Measurements from ENCODE around the gene HMX1.

DNA sequence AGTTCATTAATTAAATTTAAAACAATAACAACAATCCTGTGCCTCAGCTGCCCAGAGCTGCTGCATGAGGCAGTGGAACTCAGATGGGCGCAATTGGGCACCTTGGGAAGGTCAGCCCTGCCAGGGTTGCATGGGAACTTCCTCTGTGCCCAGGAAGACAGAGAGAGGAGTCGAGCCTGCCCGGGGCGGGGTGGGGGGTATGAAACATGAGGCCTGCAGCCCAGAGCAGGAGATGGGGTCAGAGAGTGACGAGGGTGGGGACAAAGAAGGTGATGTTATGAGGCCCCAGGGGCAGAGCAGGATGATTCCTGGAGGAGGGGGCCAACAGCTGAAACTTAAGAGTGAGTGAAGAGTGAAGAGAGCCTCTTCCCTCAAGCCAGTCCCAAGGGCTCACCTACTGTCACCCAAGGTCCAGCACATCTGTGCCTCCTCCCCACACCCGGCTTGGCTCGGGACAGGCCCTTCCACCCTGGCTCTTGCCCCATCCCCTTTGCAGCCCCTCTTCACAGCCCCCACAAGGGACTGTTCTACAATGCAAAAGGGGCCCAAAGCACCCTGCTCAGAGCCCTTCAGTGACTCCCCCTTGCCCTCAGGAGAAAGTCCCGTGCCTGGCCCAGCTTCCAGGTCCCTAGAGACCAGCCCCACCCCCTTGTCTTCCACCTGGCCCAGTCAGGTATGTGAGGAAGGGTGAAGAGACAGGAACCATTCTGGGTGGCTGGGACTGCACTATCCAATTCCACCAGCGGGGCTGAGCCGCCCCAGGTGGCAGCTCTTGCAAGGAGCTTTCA is 31.4 kb downstream of the HMX1 start:
- TF ChIP-seq GATA2 (IDR thresholded peaks at IDR 0.05; ENCODE audit: low read depth, low read length) (no peak), GATA3 (IDR thresholded peaks at IDR 0.05; ENCODE audit: low read depth, low read length) (no peak)

Data from SH-SY5Y (cell line).